H1 (cell line): ENCODE measurements around the gene GRIN2B.

Source experiments
- BRCA1 ChIP-seq: IDR thresholded peaks from 2 replicates; pipeline ENCODE4 v1.6.1; 2012; ENCODE audit warnings: low read depth, low read length, improper control_type of control experiment
- EGR1 ChIP-seq: IDR thresholded peaks from 2 replicates; pipeline ENCODE4 v1.6.1; 2011; ENCODE audit warnings: low read depth, low read length, borderline replicate concordance
- EP300 ChIP-seq, 2 experiments: IDR thresholded peaks; 1 replicate in 1 of 2; 2 replicates in 1 of 2; pipeline ENCODE4 v1.6.1; 2011 to 2012; ENCODE audit warnings: low read depth in 2 of 2, low read length in 2 of 2, mild to moderate bottlenecking in 2 of 2, borderline replicate concordance in 1 of 2, inconsistent platforms in 1 of 2, moderate library complexity in 1 of 2
- EZH2 ChIP-seq: fragments of 200-600 bp; sonication (generic); IDR thresholded peaks from 2 replicates; pipeline ENCODE4 v1.7.1; 2012; ENCODE audit warnings: low read depth, mild to moderate bottlenecking, moderate library complexity, low read length, inconsistent platforms; ENCODE audit not compliant: severe bottlenecking
- FOSL1 ChIP-seq: IDR thresholded peaks from 2 replicates; pipeline ENCODE4 v1.6.1; 2011; ENCODE audit warnings: mild to moderate bottlenecking, low read depth, low read length, moderate library complexity; ENCODE audit not compliant: insufficient read depth
- JUN ChIP-seq: IDR thresholded peaks from 2 replicates; pipeline ENCODE4 v1.6.1; 2011; ENCODE audit warnings: low read depth, mild to moderate bottlenecking, improper control_type of control experiment, low read length
- JUND ChIP-seq: IDR thresholded peaks from 2 replicates; pipeline ENCODE4 v1.6.1; 2011; ENCODE audit warnings: mild to moderate bottlenecking, improper control_type of control experiment, low read length
- POLR2A ChIP-seq, 2 experiments: IDR thresholded peaks; 1 replicate in 1 of 2; 2 replicates in 1 of 2; pipeline ENCODE4 v1.6.1; 2011; ENCODE audit warnings: low read depth in 2 of 2, low read length in 2 of 2, mild to moderate bottlenecking in 2 of 2; ENCODE audit errors: control extremely low read depth in 1 of 2
- RAD21 ChIP-seq, 2 experiments: IDR thresholded peaks in 1 of 2; conservative IDR thresholded peaks in 1 of 2; 2 replicates each; pipeline ENCODE4 v1.6.1; 2011; ENCODE audit warnings: low read depth in 2 of 2, low read length in 2 of 2, improper control_type of control experiment in 1 of 2, inconsistent platforms in 1 of 2, mild to moderate bottlenecking in 1 of 2, moderate library complexity in 1 of 2
- SIRT6 ChIP-seq: IDR thresholded peaks from one replicate; pipeline ENCODE4 v1.7.1; 2012; ENCODE audit warnings: low read length, inconsistent platforms
- YY1 ChIP-seq: IDR thresholded peaks from 2 replicates; pipeline ENCODE4 v1.6.1; 2011; ENCODE audit warnings: low read depth, mild to moderate bottlenecking, low read length
- TF ChIP-seq, protein P1 (sequence below), 3 experiments: IDR thresholded peaks; 1 replicate in 2 of 3; 2 replicates in 1 of 3; pipeline versions ENCODE4 v1.5.1 to v1.6.1; 2011; ENCODE audit warnings: low read length in 3 of 3, mild to moderate bottlenecking in 3 of 3, inconsistent platforms in 2 of 3, low read depth in 1 of 3, moderate library complexity in 1 of 3; ENCODE audit not compliant: insufficient read depth in 1 of 3; ENCODE audit errors: control extremely low read depth in 1 of 3
- TF ChIP-seq, protein P2 (sequence below): IDR thresholded peaks from 2 replicates; pipeline ENCODE4 v1.6.1; 2012; ENCODE audit warnings: inconsistent platforms

DNA sequence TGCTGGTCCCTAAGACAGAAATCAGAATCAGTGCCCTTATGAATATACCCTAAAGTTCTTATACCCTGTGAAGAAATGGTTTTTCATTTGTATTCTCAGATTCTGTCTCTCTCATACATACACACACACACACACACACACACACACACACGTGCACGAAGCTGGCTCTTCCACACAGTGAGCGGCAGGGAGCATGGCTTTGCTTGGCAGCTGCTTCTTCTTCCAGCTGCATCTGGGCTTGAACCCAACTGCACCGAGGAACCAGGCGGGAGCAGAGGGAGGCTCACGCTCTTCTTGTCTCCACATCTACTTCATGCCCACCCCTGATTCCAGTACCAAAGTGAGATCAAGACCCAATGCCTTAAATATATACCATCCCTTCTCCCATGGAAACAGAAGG lies 19.4 kb downstream of the GRIN2B start:
- TF ChIP-seq EZH2 (no peak), FOSL1 (no peak), RAD21 (IDR thresholded peaks at IDR 0.05 in 1 of 2, conservative IDR thresholded peaks at IDR 0.05 in 1 of 2; ENCODE audit: low read depth in 2 of 2, low read length in 2 of 2) (no peak), POLR2A (IDR thresholded peaks at IDR 0.05; ENCODE audit: control extremely low read depth in 1 of 2, low read depth in 2 of 2, low read length in 2 of 2) (no peak), JUND (no peak), EGR1 (no peak), YY1 (no peak), SIRT6 (no peak), EP300 (IDR thresholded peaks at IDR 0.05; ENCODE audit: borderline replicate concordance in 1 of 2, low read depth in 2 of 2, low read length in 2 of 2) (no peak), JUN (no peak), BRCA1 (no peak)
- TF ChIP-seq, protein P1, sequence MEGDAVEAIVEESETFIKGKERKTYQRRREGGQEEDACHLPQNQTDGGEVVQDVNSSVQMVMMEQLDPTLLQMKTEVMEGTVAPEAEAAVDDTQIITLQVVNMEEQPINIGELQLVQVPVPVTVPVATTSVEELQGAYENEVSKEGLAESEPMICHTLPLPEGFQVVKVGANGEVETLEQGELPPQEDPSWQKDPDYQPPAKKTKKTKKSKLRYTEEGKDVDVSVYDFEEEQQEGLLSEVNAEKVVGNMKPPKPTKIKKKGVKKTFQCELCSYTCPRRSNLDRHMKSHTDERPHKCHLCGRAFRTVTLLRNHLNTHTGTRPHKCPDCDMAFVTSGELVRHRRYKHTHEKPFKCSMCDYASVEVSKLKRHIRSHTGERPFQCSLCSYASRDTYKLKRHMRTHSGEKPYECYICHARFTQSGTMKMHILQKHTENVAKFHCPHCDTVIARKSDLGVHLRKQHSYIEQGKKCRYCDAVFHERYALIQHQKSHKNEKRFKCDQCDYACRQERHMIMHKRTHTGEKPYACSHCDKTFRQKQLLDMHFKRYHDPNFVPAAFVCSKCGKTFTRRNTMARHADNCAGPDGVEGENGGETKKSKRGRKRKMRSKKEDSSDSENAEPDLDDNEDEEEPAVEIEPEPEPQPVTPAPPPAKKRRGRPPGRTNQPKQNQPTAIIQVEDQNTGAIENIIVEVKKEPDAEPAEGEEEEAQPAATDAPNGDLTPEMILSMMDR (IDR thresholded peaks at IDR 0.05; ENCODE audit: control extremely low read depth in 1 of 3, insufficient read depth in 1 of 3, low read depth in 1 of 3, low read length in 3 of 3), result no peak
- TF ChIP-seq, protein P2, sequence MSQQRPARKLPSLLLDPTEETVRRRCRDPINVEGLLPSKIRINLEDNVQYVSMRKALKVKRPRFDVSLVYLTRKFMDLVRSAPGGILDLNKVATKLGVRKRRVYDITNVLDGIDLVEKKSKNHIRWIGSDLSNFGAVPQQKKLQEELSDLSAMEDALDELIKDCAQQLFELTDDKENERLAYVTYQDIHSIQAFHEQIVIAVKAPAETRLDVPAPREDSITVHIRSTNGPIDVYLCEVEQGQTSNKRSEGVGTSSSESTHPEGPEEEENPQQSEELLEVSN, result no peak
